Tibial artery (tissue), 4 donors: ENCODE measurements around the gene C11orf68.
A peak's percentile ranks its signal among the peaks of the same experiment; 100 is the strongest.
"Not testable (repeated sequence)": the region's sequence is repeated elsewhere in the genome, so short reads cannot be mapped to it uniquely, and the experiment has no call there.

ENCODE experiments used
- DNase-seq, 2 donors: peaks; one replicate each; pipeline ENCODE4 v3.0.0-alpha.2; 2019
- H3K27ac ChIP-seq, 2 donors: fragments of 200-600 bp; sonication (generic) in 1 of 2; 1 replicate in 1 of 2; 2 replicates in 1 of 2; pipeline ENCODE4 v1.5.1; 2018 to 2019; ENCODE audit warnings: mild to moderate bottlenecking in 1 of 2
- H3K27me3 ChIP-seq, 2 donors: fragments of 200-600 bp; sonication (generic) in 1 of 2; one replicate each; pipeline versions ENCODE4 v1.5.1 to v1.6.0; 2016 to 2019
- H3K36me3 ChIP-seq, 3 donors: fragments of 200-600 bp; sonication (generic) in 2 of 3; one replicate each; pipeline ENCODE4 v1.5.1; 2016 to 2019; ENCODE audit warnings: mild to moderate bottlenecking in 2 of 3
- H3K4me1 ChIP-seq, 4 donors: fragments of 200-600 bp; sonication (generic) in 2 of 4; 1 replicate in 3 of 4; 2 replicates in 1 of 4; pipeline ENCODE4 v1.5.1; 2016 to 2019
- H3K4me3 ChIP-seq, 2 donors: fragments of 200-600 bp; sonication (generic) in 1 of 2; 1 replicate in 1 of 2; 2 replicates in 1 of 2; pipeline ENCODE4 v1.5.1; 2018 to 2019; ENCODE audit warnings: mild to moderate bottlenecking in 2 of 2
- H3K9me3 ChIP-seq, 3 donors: fragments of 200-600 bp; sonication (generic) in 1 of 3; one replicate each; pipeline ENCODE4 v1.5.1; 2016 to 2019
- intact Hi-C: fragments of 100-400 bp; cut with DNase I; formaldehyde crosslinking; loops from one replicate; pipeline ENCODE4 v1.15.0; 2023; ENCODE audit warnings: low total_unique reads
- TF ChIP-seq, protein P1 (sequence below), 2 experiments: fragments of 200-600 bp in 1 of 2; fragments of 450-650 bp in 1 of 2; IDR thresholded peaks; one replicate each; pipeline ENCODE4 v1.5.1; 2017 to 2019; ENCODE audit warnings: antibody characterized with exemption in 2 of 2, mild to moderate bottlenecking in 1 of 2, moderate library complexity in 1 of 2

Gene C11orf68

GRCh38 chr11:65897020-65897471 lies 21.8 kb downstream of the C11orf68 start:
- H3K4me3 ChIP-seq, result no peak overlapping the region
- no peaks in the 10 kb centered on the region for H3K9me3 ChIP-seq
- no peaks in the 10 kb centered on the region for H3K36me3 ChIP-seq
- peaks cover 3 to 38% (median 34%) of the 10 kb centered on the region in 4 donors for H3K4me1 ChIP-seq
- no peak for DNase-seq
- H3K27me3 ChIP-seq, result no peaks in the 10 kb centered on the region
- intact Hi-C loops, result no loop called here
- TF ChIP-seq, protein P1, sequence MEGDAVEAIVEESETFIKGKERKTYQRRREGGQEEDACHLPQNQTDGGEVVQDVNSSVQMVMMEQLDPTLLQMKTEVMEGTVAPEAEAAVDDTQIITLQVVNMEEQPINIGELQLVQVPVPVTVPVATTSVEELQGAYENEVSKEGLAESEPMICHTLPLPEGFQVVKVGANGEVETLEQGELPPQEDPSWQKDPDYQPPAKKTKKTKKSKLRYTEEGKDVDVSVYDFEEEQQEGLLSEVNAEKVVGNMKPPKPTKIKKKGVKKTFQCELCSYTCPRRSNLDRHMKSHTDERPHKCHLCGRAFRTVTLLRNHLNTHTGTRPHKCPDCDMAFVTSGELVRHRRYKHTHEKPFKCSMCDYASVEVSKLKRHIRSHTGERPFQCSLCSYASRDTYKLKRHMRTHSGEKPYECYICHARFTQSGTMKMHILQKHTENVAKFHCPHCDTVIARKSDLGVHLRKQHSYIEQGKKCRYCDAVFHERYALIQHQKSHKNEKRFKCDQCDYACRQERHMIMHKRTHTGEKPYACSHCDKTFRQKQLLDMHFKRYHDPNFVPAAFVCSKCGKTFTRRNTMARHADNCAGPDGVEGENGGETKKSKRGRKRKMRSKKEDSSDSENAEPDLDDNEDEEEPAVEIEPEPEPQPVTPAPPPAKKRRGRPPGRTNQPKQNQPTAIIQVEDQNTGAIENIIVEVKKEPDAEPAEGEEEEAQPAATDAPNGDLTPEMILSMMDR (IDR thresholded peaks at IDR 0.05), result no peak
- no peak overlapping the region for H3K27ac ChIP-seq

DNA sequence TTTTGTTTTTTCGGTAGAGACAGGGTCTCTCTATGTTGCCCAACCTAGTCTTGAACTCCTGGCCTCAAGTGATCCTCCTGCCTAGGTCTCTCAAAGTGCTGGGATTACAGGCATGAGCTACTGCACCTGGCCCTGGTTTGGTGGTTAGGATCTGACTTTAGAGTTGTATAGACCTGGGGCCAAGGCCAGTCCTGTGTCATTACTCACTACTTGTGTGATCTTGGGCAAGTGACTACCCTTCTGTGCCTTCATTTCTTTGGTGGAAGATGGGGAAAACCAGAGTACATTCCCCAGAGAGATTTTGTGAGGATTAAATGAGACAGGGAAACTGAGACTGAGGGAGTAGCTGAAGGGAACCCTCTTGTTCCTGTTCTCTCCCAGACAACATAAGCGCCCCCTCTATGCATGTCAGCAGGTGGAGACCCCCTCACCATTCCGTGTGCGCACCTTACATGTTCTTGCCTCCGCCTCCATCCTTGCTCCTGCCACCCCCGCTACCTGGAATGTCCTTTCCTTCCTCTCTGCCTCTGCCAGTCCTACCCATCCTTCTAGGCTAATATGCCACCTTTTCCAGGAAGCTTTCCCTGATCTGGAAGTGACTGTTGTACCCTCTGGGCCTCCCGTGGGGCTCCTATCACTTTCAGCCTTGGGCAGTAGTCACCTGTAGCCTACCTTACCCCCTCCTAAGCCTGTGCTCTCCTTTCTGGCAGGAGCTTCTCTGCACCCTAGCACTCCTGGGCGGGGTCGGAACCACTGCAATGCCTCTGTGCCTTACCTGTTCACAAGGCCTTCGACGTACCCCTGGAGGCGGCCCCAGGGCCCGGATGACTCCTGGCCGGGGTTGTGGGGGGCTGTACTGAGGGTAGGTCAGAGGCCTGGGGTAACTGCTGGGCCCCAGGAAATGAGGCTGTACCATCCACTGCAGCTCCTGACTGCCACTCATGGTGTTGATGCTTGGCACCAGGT lies 22.5 kb downstream of the C11orf68 start:
- Histone ChIP-seq H3K27ac (no peak overlapping the region), H3K27me3 (no peaks in the 10 kb centered on the region), H3K4me3 (no peak overlapping the region), H3K36me3 (no peaks in the 10 kb centered on the region), H3K4me1 (peaks cover 6 to 46% (median 41%) of the 10 kb centered on the region in 4 donors), H3K9me3 (no peaks in the 10 kb centered on the region)
- TF ChIP-seq, protein P1 (IDR thresholded peaks at IDR 0.05), result no peak
- intact Hi-C loops, result no loop called here
- DNase-seq, result no peak

GRCh38 chr11:65895482-65895981 lies 23.3 kb downstream of the C11orf68 start:
- Histone ChIP-seq H3K9me3 (no peaks in the 10 kb centered on the region), H3K36me3 (no peaks in the 10 kb centered on the region), H3K4me1 (peaks cover 6 to 46% (median 41%) of the 10 kb centered on the region in 4 donors), H3K27ac (no peak overlapping the region), H3K27me3 (no peaks in the 10 kb centered on the region), H3K4me3 (no peak overlapping the region)
- no peak for DNase-seq
- intact Hi-C loops, result no loop called here
- TF ChIP-seq, protein P1 (IDR thresholded peaks at IDR 0.05), result no peak

GRCh38 chr11:65894034-65894591 lies 24.7 kb downstream of the C11orf68 start:
- Histone ChIP-seq H3K36me3 (no peaks in the 10 kb centered on the region), H3K9me3 (no peaks in the 10 kb centered on the region), H3K4me3 (peak overlapping the region in 1 of 2 donors; percentile 25), H3K27ac (peak overlapping the region; percentile 93 to 95), H3K27me3 (no peaks in the 10 kb centered on the region), H3K4me1 (peaks cover 6 to 48% (median 40%) of the 10 kb centered on the region in 4 donors)
- TF ChIP-seq, protein P1 (IDR thresholded peaks at IDR 0.05), result no peak
- DNase-seq, result peak in 1 of 2 donors; percentile 76
- intact Hi-C loops, result no loop called here

- H3K36me3 ChIP-seq, result no peaks in the 10 kb centered on the region
- TF ChIP-seq, protein P1 (IDR thresholded peaks at IDR 0.05), result no peak
- no peak for DNase-seq
- intact Hi-C loops, result no loop called here
- no peaks in the 10 kb centered on the region for H3K27me3 ChIP-seq
- H3K9me3 ChIP-seq, result no peaks in the 10 kb centered on the region
- no peak overlapping the region for H3K4me3 ChIP-seq
- H3K4me1 ChIP-seq, result peaks cover 6 to 52% (median 43%) of the 10 kb centered on the region in 4 donors
- H3K27ac ChIP-seq, result peak overlapping the region; percentile 93 to 95
Observed at GRCh38 chr11:65892661-65893317, 26.1 kb downstream of the C11orf68 start.

DNA sequence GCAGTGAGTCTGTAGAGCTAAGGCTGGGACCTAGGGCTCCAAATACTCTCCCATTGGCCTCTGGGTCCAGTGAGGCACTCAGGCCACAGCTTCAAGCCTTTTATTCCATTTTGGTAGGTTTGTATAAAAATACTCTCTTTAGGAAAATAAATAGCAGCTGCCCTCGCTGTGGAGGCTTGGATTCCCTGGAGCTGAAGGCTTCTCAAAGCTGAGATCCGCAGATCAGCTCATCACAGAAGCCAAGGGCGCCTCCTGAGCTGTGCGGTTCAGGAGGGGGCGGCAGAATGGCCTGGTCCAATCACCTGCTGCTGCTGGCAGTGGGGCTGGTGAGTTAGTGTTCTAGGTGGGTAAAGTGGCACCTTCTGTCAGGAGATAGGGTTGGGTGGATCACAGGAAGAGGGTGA lies 26.7 kb downstream of the C11orf68 start:
- DNase-seq, H3K9me3 ChIP-seq, H3K36me3 ChIP-seq, H3K27me3 ChIP-seq, intact Hi-C loops: not testable (repeated sequence)
- Histone ChIP-seq H3K4me3 (peak overlapping the region; percentile 61 to 83), H3K4me1 (peaks cover 6 to 59% (median 49%) of the 10 kb centered on the region in 4 donors), H3K27ac (peak overlapping the region; percentile 93 to 95)
